ENCODE results near the gene NMUR2.

Gene NMUR2

DNA sequence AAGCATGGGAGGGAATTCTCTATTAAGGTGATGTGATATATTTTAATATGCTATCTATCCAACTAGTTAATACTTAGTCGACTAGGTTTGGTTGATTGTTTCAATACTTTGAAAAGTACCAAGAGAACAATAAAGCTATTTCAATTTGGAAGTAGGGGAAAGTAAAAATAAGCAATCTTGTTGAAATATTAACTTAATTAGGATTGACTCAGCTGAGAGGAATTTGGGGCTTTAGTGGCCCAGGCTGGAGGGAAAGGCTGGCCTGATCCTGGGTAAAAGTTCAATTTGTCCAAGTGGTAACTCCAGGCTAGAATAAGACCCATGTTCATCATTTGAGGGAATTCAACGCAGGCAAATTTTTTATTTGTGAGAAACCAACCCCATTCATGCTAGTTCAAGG, 48.6 kb downstream of the NMUR2 start:
- DNase-seq, result no peak

DNA sequence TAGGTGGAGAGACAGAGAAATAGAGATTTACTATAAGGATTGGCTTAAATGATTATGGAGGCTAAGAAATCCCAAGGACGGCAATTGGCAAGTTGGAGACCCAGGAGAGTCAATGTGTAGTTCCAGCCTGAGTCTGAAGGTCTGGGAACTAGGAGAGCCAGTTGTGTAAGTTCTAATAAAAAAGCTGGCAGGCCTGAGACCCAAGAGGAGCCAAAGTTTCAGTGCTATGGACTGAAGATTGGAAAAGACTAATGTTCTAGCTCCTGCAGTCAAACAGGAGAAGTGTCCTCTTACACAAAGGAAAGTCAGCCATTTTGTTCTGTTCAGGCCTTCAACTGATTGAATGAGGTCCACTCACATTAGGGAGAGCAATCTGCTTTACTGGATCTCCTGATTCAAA, 50.0 kb downstream of the NMUR2 start:
- DNase-seq, result no peak
- no peak for TF ChIP-seq GATA1 (IDR thresholded peaks at IDR 0.05; ENCODE audit: low read depth, low read length)
- TF ChIP-seq POLR2A (IDR thresholded peaks at IDR 0.05; ENCODE audit: low read length), result no peak

More for the DNA sequence above, 48.6 kb downstream of the NMUR2 start:
- TF ChIP-seq GATA1 (IDR thresholded peaks at IDR 0.05; ENCODE audit: low read depth, low read length) (no peak), POLR2A (IDR thresholded peaks at IDR 0.05; ENCODE audit: low read length) (no peak)

DNA sequence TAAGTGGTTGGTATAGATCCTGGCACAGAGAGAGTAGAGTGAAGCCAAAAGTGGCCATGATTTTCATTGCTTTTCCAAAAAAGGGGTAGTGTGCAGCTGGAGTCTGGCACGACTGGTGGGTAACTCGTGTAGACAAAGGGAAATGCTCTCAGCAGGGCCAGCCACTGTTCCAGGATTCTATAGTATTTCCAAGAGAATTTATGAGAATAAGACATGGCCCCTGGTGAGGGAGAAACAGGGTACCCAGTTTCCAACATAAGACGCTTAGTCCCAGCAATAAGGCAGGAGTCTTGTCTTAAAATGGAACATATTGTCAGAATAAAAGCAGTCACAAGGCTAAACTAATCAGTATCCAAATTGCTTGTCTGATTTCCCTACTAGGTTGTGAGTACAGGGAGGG, 52.1 kb downstream of the NMUR2 start:
- DNase-seq, result no peak
- TF ChIP-seq GATA1 (IDR thresholded peaks at IDR 0.05; ENCODE audit: low read depth, low read length) (no peak), POLR2A (IDR thresholded peaks at IDR 0.05; ENCODE audit: low read length) (no peak)

DNA sequence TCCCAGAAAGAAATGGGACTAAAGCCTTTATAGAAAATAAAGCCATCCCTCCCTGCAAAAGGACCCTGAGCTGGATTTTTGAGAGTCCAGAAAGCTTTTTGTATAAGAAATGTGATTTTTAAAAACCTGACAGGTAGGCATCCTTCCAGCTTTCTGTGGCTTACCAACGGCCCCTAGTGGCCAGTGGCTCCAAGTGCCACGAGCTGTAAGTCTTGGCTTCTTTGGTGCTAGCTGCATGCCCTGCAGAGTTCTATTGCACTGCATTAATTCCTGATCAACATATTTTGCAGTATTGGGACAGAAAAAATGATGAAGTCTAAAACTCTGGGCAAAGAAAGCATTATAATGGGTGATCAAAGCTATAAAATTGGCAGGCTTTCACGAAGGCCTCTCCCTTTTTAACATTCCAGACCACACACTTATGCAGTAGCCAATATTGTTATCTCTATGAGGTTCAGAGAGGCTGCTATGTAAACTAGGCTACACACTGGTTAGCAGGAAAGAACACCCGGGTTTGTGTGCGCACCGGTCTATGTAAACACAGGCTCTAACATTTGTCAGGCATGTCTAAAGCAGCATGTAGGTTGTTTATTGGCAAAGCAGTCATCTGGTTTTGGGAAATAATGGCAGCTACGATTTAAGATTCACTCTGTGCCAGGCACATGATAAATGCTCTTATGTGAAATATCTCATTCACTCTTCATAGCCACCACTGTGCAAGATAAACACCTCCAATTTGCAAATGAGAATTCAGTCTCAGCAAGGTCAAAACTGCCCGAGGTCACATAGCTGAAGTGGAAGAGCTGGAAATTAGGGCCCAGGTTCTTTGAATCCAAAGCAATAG, 55.2 kb downstream of the NMUR2 start:
- TF ChIP-seq POLR2A (IDR thresholded peaks at IDR 0.05; ENCODE audit: low read length) (no peak), GATA1 (IDR thresholded peaks at IDR 0.05; ENCODE audit: low read depth, low read length) (no peak)
- peak; percentile 15 to 39 for DNase-seq

Data from erythroblast (primary cell).